Thymus (tissue), 11 donors: ENCODE results near the gene TOR1A. TPM values are rescaled to one million over a fixed set of nuclear protein-coding genes. Genes with fewer than 3 reads are reported as not detected.
A peak's percentile ranks its signal among the peaks of the same experiment; 100 is the strongest.

Source experiments
- DNase-seq, 9 donors: peaks; one replicate each; pipeline ENCODE4 v3.0.0-alpha.2; 2013; ENCODE audit warnings: low spot score in 9 of 9, low read depth in 6 of 9, missing footprints in 1 of 9
- H3K27ac ChIP-seq, 2 donors: one replicate each; pipeline ENCODE4 v1.5.1; 2013; ENCODE audit warnings: control low read depth in 1 of 2, low read depth in 1 of 2, low read length in 1 of 2, mild to moderate bottlenecking in 1 of 2, moderate library complexity in 1 of 2
- H3K27me3 ChIP-seq, 2 donors: one replicate each; pipeline ENCODE4 v1.5.1; 2013; ENCODE audit warnings: low read length in 1 of 2; ENCODE audit not compliant: control insufficient read depth in 2 of 2, insufficient read depth in 1 of 2
- H3K36me3 ChIP-seq, 2 donors: one replicate each; pipeline ENCODE4 v1.5.1; 2013; ENCODE audit warnings: low read length in 1 of 2, mild to moderate bottlenecking in 1 of 2, moderate library complexity in 1 of 2; ENCODE audit not compliant: control insufficient read depth in 2 of 2, insufficient read depth in 2 of 2
- H3K4me1 ChIP-seq, 2 donors: one replicate each; pipeline ENCODE4 v1.5.1; 2013; ENCODE audit warnings: low read length in 2 of 2; ENCODE audit not compliant: control insufficient read depth in 2 of 2, insufficient read depth in 2 of 2
- H3K4me3 ChIP-seq, 2 donors: one replicate each; pipeline ENCODE4 v1.5.1; 2013; ENCODE audit warnings: low read length in 2 of 2, control low read depth in 1 of 2, mild to moderate bottlenecking in 1 of 2
- H3K9me3 ChIP-seq, 2 donors: one replicate each; pipeline ENCODE4 v1.5.1; 2013; ENCODE audit warnings: low read length in 1 of 2, mild to moderate bottlenecking in 1 of 2; ENCODE audit not compliant: control insufficient read depth in 2 of 2, insufficient read depth in 1 of 2
- WGBS: extraction: QIAGEN DNeasy Blood & Tissue Kit; methylation state at CpG from one replicate; pipeline ENCODE4 v1.1.7; 2013; 5-methylcytosine and 5-hydroxymethylcytosine counted together
- polyA plus RNA-seq: library from polyadenylated mRNA; stranded (reverse); fragments of 200-250 nt; gene quantifications from one replicate; pipeline ENCODE4 v1.2.3, GENCODE V29; 2013
- total RNA-seq: library from RNA; stranded (reverse); fragments of 120-200 nt; gene quantifications from one replicate; pipeline ENCODE4 v1.2.4, GENCODE V29; 2013
- donor health status: healthy.

TOR1A gene
- total and polyA plus RNA-seq, 2 donors = 28.6 to 30.0 TPM

DNA sequence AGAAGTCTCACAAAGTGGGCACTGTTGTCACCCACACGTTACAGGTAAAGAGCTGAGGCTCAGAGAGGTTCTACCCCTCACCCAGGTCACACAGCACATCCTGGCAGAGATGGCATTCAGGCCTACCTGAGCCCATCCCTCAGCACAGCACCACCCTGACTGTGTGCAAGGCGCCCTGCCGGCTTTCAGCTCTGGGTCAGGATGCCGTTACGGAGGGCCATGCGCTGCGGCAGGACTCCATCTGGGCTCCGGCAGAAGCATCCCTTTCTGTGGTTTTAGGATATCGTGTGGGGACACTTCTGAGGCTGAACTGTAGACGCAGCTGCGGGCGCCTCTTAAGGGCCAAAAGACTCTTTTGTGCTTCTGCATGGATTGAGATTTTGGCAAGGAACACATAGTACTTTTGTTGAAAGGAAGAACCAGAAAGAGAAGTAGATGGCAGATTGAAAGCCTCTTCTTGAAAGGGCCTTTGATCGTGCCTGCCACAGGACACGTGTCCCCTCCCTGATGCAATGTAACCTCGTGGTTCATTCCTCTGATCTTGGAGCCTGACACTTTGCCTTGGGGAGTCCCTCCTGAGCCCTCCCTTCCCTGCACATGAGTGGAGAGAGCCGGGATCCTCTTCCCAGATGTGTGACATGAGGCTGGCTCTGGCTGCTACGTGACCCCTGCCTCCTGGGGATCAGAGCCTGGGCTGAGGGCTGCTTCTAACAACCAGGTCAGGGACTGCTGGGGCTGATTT is 42.6 kb upstream of the TOR1A start:
- DNase-seq = peak in 4 of 9 donors; percentile 67 to 84 (median 70)
- H3K27ac ChIP-seq = peak overlapping the region; percentile 79 to 96
- peaks cover 53 to 74% of the 10 kb centered on the region in 2 donors for H3K36me3 ChIP-seq
- no peaks in the 10 kb centered on the region for H3K27me3 ChIP-seq
- no peak overlapping the region for H3K4me3 ChIP-seq
- H3K4me1 ChIP-seq = peaks cover 54 to 88% of the 10 kb centered on the region in 2 donors
- WGBS = 16% methylated on average over 17 of the region's 17 CpGs
- H3K9me3 ChIP-seq = peaks cover 1 to 5% of the 10 kb centered on the region in 2 donors

DNA sequence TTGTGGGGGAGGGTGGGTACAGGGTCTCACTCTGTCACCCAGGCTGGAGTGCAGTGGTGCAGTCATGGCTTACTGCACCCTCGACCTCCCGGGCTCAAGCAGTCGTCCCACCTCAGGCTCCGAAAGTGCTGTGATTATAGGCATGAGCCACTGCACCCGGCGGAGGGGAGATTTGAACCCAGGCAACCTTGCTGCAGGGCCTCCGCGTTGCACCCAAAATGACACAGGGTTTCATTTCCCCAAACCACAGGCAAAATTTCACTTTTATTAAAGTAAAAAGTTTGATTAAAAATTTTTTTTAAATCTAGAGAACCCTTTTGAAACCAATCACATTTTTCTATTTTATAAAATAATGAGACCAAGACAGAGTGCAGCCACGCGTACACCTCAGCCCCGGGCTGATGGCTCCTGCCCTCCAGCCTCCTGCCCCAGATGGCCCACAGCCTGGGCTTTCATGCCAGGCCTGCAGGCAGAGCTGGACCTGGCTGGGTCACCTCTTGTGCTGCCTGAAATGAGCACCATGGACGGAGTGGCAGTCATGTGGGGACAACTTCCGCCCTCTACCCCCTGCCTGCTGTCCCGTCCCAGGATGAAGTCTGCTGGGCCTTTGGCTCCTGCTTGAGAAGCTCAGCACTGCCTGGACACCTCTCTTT is 41.9 kb upstream of the TOR1A start:
- Histone ChIP-seq H3K27ac (peak overlapping the region; percentile 79 to 96), H3K36me3 (peaks cover 55 to 78% of the 10 kb centered on the region in 2 donors)
- DNase-seq = no peak

DNA sequence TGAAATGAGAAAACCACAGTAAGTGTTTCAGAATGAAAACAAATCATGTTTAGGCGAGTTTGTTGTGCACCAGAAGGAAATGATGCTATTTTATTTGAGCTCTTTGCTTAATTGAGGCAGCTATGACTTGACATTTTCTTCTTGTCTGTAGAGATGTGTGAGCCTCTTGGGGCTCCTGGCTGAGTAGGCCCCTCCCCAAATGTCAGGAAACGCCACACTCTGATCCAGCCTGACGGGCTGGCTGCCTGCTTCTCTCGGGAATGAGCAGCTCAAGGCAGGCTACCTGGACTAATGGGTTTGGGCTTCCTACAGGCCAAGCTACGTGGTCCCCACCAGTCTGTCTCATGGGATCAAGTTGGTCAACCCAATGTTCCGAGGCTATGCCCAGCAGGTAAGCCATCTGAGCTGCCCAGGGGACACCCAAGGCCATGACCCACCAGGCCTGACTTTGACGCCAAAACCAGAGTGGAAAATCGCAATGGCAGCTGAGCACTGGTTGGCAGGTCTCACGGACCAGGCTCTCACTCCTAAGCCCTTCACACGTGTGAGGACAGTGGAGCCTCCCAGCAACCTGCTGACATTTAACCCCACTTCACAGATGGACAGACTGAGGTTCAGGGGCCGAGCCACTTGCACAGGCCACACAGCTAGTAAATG is 41.2 kb upstream of the TOR1A start:
- Histone ChIP-seq H3K27ac (peak overlapping the region; percentile 71 to 72), H3K4me3 (no peak overlapping the region), H3K4me1 (peaks cover 54 to 97% of the 10 kb centered on the region in 2 donors), H3K27me3 (no peaks in the 10 kb centered on the region), H3K9me3 (peaks cover 0 to 5% of the 10 kb centered on the region in 2 donors), H3K36me3 (peaks cover 54 to 78% of the 10 kb centered on the region in 2 donors)
- DNase-seq = no peak
- WGBS = 71% methylated on average over 11 of the region's 11 CpGs

More for the DNA sequence above, 41.9 kb upstream of the TOR1A start:
- H3K9me3 ChIP-seq = peaks cover 0 to 5% of the 10 kb centered on the region in 2 donors
- peaks cover 54 to 95% of the 10 kb centered on the region in 2 donors for H3K4me1 ChIP-seq
- no peak overlapping the region for H3K4me3 ChIP-seq
- 89% methylated on average over 14 of the region's 14 CpGs for whole genome bisulfite sequencing
- no peaks in the 10 kb centered on the region for H3K27me3 ChIP-seq

DNA sequence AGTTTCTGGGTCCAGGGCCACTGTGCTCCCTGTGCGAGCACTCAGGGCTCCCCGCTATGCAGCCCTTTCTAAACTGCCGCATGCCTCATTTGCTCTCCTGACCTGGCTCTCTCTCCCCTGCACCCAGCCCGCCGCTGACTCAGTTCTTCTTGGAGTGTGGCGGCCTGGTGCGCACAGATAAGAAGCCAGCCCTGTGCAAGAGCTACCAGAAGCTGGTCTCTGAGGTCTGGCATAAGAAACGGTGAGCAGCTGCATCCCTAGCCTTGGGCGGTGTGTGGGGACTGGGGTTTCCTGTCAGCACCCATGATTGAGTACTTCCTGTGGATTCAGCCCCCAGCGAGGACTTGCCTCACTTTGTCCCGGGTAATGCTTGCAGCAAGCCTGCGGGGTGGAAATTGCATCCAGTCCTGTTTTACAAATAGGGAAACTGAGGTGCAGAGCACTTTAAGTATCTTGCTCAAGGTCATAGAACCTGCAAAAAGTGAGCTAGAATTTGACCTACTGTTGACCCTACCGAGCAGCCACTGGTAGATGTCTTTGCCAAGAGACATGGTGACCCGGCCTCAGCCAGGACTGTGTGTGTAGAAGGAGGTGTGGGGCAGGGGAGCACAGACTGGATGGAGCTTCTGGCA is 39.2 kb upstream of the TOR1A start:
- peak overlapping the region in 1 of 2 donors; percentile 5 for H3K4me3 ChIP-seq
- H3K36me3 ChIP-seq = peaks cover 51 to 75% of the 10 kb centered on the region in 2 donors
- peaks cover 0 to 1% of the 10 kb centered on the region in 2 donors for H3K9me3 ChIP-seq
- H3K4me1 ChIP-seq = peaks cover 37 to 95% of the 10 kb centered on the region in 2 donors
- 8% methylated on average over 14 of the region's 14 CpGs for WGBS
- no peaks in the 10 kb centered on the region for H3K27me3 ChIP-seq
- H3K27ac ChIP-seq = peak overlapping the region; percentile 78 to 80
- peak in 6 of 9 donors; percentile 50 to 88 (median 65) for DNase-seq

DNA sequence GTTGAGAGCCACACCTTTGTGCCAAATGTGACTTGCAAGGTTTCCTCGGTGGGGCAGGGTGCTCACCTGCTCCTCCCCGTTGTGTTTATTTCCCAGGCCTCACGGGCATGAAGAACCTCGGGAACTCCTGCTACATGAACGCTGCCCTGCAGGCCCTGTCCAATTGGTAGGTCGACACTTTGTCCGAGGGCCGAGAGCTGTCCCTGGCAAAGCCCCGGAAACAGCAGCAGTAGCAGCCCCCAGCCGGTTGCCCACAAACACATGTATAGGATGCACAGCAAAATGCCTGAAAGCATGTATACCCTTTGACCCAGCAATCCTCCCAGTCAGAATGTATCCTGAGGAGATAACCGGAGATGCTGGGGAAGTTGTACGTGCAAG is 37.5 kb upstream of the TOR1A start:
- WGBS = 94% methylated on average over 12 of the region's 12 CpGs
- DNase-seq = no peak
- peaks cover 59 to 78% of the 10 kb centered on the region in 2 donors for H3K36me3 ChIP-seq
- no peaks in the 10 kb centered on the region for H3K27me3 ChIP-seq
- peak overlapping the region in 1 of 2 donors; percentile 63 for H3K27ac ChIP-seq
- H3K4me3 ChIP-seq = no peak overlapping the region
- peaks cover 24 to 95% of the 10 kb centered on the region in 2 donors for H3K4me1 ChIP-seq
- no peaks in the 10 kb centered on the region for H3K9me3 ChIP-seq

DNA sequence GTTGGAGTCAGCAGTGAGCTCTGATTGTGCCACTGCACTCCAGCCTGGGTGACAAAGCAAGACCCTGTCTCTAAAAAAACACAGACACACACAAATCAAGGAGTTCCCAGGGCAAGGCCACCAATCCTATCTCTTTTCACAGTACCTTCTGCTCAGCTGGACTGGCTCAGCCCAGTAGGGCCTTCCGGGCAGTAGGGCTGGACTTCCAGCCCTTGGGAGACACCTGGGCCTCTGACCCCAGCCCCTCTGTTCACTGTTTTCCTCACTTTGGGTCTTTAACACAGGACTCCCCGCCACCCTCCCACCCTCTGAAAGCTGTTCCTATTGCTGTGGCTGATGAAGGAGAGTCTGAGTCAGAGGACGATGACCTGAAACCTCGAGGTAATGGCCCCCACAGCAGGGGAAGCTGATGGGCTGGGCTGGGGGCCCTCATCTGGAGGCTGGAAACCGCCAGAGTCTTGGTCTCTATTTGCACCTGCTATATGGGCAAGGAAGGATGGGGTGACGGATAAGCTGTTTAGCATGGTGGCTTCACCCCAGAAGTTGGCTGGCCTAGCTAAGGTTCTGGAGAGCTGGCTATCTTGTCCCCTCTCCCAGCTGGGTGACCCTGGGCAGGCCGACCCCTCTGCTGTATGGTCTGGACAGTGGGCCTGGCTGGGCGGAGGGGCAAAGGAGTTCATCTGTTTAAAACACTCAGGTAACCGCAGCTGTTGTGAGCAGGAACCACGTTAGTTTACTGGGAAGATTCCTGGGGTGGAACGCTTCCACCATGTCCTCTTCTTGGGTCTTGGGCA is 36.9 kb upstream of the TOR1A start:
- Histone ChIP-seq H3K36me3 (peaks cover 59 to 78% of the 10 kb centered on the region in 2 donors), H3K4me3 (no peak overlapping the region), H3K27me3 (no peaks in the 10 kb centered on the region), H3K4me1 (peaks cover 24 to 95% of the 10 kb centered on the region in 2 donors), H3K9me3 (no peaks in the 10 kb centered on the region), H3K27ac (peak overlapping the region in 1 of 2 donors; percentile 63)
- DNase-seq = no peak
- 63% methylated on average over 11 of the region's 11 CpGs for WGBS

DNA sequence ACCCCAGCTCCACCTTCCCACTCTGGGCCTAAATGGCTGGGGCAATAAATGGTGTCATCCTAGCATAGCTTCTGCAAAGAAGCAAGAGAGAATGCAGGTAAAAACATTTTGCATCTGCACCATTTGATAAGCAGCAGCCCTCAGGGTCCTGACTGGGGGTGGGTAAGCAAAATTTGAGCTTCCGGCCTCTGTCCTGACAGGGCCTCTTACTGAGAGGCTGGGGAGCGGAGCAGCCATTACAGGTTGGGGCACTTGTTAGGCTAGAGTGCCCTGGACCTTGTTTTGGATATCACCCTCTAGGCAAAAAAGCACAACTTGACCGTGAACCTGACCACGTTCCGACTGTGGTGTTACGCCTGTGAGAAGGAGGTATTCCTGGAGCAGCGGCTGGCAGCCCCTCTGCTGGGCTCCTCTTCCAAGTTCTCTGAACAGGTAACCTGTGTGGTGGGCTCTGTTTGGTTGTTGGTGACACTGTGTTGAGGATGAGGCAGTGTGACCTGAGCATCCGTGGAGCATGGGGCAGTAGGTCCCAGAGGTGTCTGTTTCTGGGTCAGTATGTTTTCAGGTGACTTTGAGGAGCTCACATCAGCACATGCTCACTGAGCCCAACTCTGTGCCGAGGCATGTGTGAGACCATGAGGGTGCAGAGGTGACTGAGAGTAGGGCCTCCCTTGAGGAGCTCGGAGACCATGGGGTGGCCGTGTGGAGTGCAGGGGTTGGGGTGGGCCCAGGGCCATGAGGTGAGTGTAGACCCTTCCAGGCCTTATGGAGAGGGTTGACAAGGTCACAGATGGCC is 34.4 kb upstream of the TOR1A start:
- Histone ChIP-seq H3K9me3 (no peaks in the 10 kb centered on the region), H3K4me3 (no peak overlapping the region), H3K27me3 (no peaks in the 10 kb centered on the region), H3K4me1 (peaks cover 26 to 95% of the 10 kb centered on the region in 2 donors), H3K36me3 (peaks cover 50 to 70% of the 10 kb centered on the region in 2 donors), H3K27ac (no peak overlapping the region)
- no peak for DNase-seq
- 94% methylated on average over 11 of the region's 11 CpGs for WGBS

DNA sequence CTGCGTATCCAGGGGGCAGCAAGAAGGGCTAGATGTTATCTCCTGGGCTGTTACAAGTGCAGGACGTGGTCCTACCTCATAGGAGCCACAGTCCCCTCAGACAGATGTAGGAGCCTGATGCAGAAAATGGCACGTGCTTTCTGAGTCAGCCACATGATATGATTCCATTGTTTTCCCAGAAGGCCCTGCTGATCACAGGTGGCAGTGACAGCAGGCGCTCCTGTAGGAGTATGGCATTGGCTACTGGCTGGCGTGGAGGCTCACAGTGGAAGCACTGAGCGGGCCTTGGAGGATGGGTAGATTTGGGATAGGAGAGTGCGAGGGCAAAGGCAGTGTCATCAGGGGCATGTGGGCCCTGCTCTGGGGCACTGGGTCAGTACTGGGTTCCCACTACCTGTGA is 33.3 kb upstream of the TOR1A start:
- Histone ChIP-seq H3K9me3 (no peaks in the 10 kb centered on the region), H3K36me3 (peaks cover 57 to 78% of the 10 kb centered on the region in 2 donors), H3K4me1 (peaks cover 30 to 96% of the 10 kb centered on the region in 2 donors), H3K27me3 (no peaks in the 10 kb centered on the region), H3K27ac (peak overlapping the region in 1 of 2 donors; percentile 13), H3K4me3 (no peak overlapping the region)
- no peak for DNase-seq
- WGBS = 77% methylated on average over 7 of the region's 7 CpGs
